Ovary (tissue), 3 donors: ENCODE results near the gene TNFRSF13B.

Experiments used
- EP300 ChIP-seq: sonication (generic); formaldehyde crosslinking; IDR thresholded peaks from one replicate; pipeline ENCODE4 v1.6.1; 2017; ENCODE audit warnings: antibody characterized with exemption
- POLR2A ChIP-seq: fragments of 450-650 bp; IDR thresholded peaks from one replicate; pipeline ENCODE4 v1.6.1; 2017; ENCODE audit warnings: antibody characterized with exemption, mild to moderate bottlenecking, moderate library complexity
- TF ChIP-seq, protein P1 (sequence below), 3 donors: fragments of 450-650 bp in 2 of 3; fragments of 200-600 bp in 1 of 3; IDR thresholded peaks; one replicate each; pipeline versions ENCODE4 v1.5.1 to v1.8.0; 2016 to 2022; ENCODE audit warnings: antibody characterized with exemption in 3 of 3, mild to moderate bottlenecking in 1 of 3
- donor health status: DM: no; HTN: no; CAD: no.

DNA sequence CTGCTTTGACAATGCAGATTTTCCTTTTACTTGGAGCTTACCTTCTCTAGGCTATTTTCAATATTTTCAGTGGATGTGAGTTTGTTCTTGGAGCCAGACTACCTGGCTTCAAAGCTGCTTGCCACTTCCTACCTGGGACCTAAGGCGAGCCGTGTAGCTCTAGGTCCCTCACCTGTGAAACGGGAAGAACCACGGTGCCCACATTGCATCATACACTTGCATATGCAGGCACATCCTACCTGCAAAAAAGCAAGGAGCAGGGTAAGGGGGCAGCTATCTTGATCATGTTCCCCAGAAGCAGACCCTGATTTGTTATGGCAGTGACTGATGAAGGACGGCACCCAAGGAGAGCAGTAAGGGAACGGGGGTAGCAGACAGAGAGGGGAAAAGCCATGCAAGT, 43.3 kb upstream of the TNFRSF13B start:
- TF ChIP-seq, protein P1, sequence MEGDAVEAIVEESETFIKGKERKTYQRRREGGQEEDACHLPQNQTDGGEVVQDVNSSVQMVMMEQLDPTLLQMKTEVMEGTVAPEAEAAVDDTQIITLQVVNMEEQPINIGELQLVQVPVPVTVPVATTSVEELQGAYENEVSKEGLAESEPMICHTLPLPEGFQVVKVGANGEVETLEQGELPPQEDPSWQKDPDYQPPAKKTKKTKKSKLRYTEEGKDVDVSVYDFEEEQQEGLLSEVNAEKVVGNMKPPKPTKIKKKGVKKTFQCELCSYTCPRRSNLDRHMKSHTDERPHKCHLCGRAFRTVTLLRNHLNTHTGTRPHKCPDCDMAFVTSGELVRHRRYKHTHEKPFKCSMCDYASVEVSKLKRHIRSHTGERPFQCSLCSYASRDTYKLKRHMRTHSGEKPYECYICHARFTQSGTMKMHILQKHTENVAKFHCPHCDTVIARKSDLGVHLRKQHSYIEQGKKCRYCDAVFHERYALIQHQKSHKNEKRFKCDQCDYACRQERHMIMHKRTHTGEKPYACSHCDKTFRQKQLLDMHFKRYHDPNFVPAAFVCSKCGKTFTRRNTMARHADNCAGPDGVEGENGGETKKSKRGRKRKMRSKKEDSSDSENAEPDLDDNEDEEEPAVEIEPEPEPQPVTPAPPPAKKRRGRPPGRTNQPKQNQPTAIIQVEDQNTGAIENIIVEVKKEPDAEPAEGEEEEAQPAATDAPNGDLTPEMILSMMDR (IDR thresholded peaks at IDR 0.05) = no peak
- no peak for TF ChIP-seq EP300
- TF ChIP-seq POLR2A = no peak
